Thoracic aorta (tissue), 2 donors: ENCODE results near the gene MYH8. TPM values are rescaled to one million over a fixed set of nuclear protein-coding genes. Genes with fewer than 3 reads are reported as not detected.

Source experiments
- ATAC-seq: fragments of 150-250 bp; one replicate; pipeline ENCODE4 v1.8.0; 2017; ENCODE audit warnings: low read depth; ENCODE audit not compliant: insufficient number of reproducible peaks, low FRiP score
- DNase-seq: peaks from one replicate; pipeline ENCODE4 v3.0.0-alpha.2; 2020; ENCODE audit warnings: low spot score
- H3K27ac ChIP-seq, 2 donors: fragments of 200-600 bp; sonication (generic); 1 replicate in 1 of 2; 2 replicates in 1 of 2; pipeline ENCODE4 v1.5.1; 2016; ENCODE audit warnings: mild to moderate bottlenecking in 2 of 2, moderate library complexity in 2 of 2
- H3K27me3 ChIP-seq: fragments of 200-600 bp; sonication (generic); replicated peaks from 2 replicates; pipeline ENCODE4 v1.6.0; 2016; ENCODE audit warnings: mild to moderate bottlenecking; ENCODE audit not compliant: insufficient read depth
- H3K36me3 ChIP-seq: fragments of 200-600 bp; sonication (generic); one replicate; pipeline ENCODE4 v1.5.1; 2016
- H3K4me1 ChIP-seq, 2 donors: fragments of 200-600 bp; sonication (generic); 1 replicate in 1 of 2; 2 replicates in 1 of 2; pipeline versions ENCODE4 v1.5.1 to v1.6.0; 2016; ENCODE audit warnings: low read depth in 2 of 2, mild to moderate bottlenecking in 1 of 2; ENCODE audit not compliant: control insufficient read depth in 1 of 2
- H3K4me3 ChIP-seq: fragments of 200-600 bp; sonication (generic); 2 replicates; pipeline ENCODE4 v1.5.1; 2016; ENCODE audit warnings: mild to moderate bottlenecking
- H3K9me3 ChIP-seq: fragments of 200-600 bp; sonication (generic); 2 replicates; pipeline ENCODE4 v1.5.1; 2016
- CTCF ChIP-seq: fragments of 200-600 bp; sonication (generic); IDR thresholded peaks from one replicate; pipeline ENCODE4 v1.5.1; 2019; ENCODE audit warnings: antibody characterized with exemption
- total RNA-seq, 2 donors: library from RNA; depleted of rRNA; stranded (reverse); fragments of >200 nt; gene quantifications; one replicate each; pipeline versions ENCODE4 v1.1.0 to v1.2.3, GENCODE V29; 2016

The MYH8 gene
- total RNA-seq, 2 donors from 2014 or later: not detected

- TF ChIP-seq CTCF: no peak
- Histone ChIP-seq H3K27ac (no peak overlapping the region), H3K9me3 (no peaks in the 10 kb centered on the region), H3K36me3 (no peaks in the 10 kb centered on the region), H3K27me3 (no peaks in the 10 kb centered on the region), H3K4me1 (no peaks in the 10 kb centered on the region), H3K4me3 (no peak overlapping the region)
- no peak for ATAC-seq
- no peak for DNase-seq
Measured at GRCh38 chr17:10457952-10458351, 36.2 kb upstream of the MYH8 start.

- no peak overlapping the region for H3K27ac ChIP-seq
- TF ChIP-seq CTCF: no peak
- no peaks in the 10 kb centered on the region for H3K4me1 ChIP-seq
- H3K4me3 ChIP-seq: no peak overlapping the region
- H3K36me3 ChIP-seq: no peaks in the 10 kb centered on the region
- DNase-seq (no peak), ATAC-seq (no peak)
- no peaks in the 10 kb centered on the region for H3K9me3 ChIP-seq
- H3K27me3 ChIP-seq: no peaks in the 10 kb centered on the region
Measured at GRCh38 chr17:10447026-10447931, 25.5 kb upstream of the MYH8 start.

- DNase-seq (no peak), ATAC-seq (no peak)
- H3K4me1 ChIP-seq: no peaks in the 10 kb centered on the region
- no peak overlapping the region for H3K4me3 ChIP-seq
- no peaks in the 10 kb centered on the region for H3K9me3 ChIP-seq
- no peaks in the 10 kb centered on the region for H3K36me3 ChIP-seq
- H3K27me3 ChIP-seq: no peaks in the 10 kb centered on the region
- TF ChIP-seq CTCF: no peak
- no peak overlapping the region for H3K27ac ChIP-seq
Measured at GRCh38 chr17:10439816-10440215, 18.1 kb upstream of the MYH8 start.

GRCh38 chr17:10435096-10435495 is 13.3 kb upstream of the MYH8 start:
- no peaks in the 10 kb centered on the region for H3K9me3 ChIP-seq
- no peaks in the 10 kb centered on the region for H3K27me3 ChIP-seq
- H3K4me1 ChIP-seq: no peaks in the 10 kb centered on the region
- no peak overlapping the region for H3K4me3 ChIP-seq
- ATAC-seq: no peak
- TF ChIP-seq CTCF: no peak
- no peak overlapping the region for H3K27ac ChIP-seq
- no peak for DNase-seq
- no peaks in the 10 kb centered on the region for H3K36me3 ChIP-seq

- Histone ChIP-seq H3K27ac (no peak overlapping the region), H3K4me1 (no peaks in the 10 kb centered on the region), H3K36me3 (no peaks in the 10 kb centered on the region), H3K9me3 (no peaks in the 10 kb centered on the region), H3K4me3 (no peak overlapping the region), H3K27me3 (no peaks in the 10 kb centered on the region)
- ATAC-seq (no peak), DNase-seq (no peak)
- TF ChIP-seq CTCF: no peak
Measured at GRCh38 chr17:10429421-10430045, 7.8 kb upstream of the MYH8 start.
